NK-92 (cell line): ENCODE measurements around the gene SELENOO.
A peak's percentile ranks its signal among the peaks of the same experiment; 100 is the strongest.

ENCODE experiments used
- DNase-seq: peaks from one replicate; lab custom pipeline; 2025; ENCODE audit not compliant: unreplicated experiment; lab: John Stamatoyannopoulos, UW

SELENOO gene

GRCh38 chr22:50184004-50184901, 16.6 kb upstream of the SELENOO start:
- DNase-seq: no peak

GRCh38 chr22:50184902-50185374, 15.9 kb upstream of the SELENOO start:
- DNase-seq: no peak

GRCh38 chr22:50185375-50186087, 15.3 kb upstream of the SELENOO start, which contains the start of gene TRABD:
Gene TRABD, plus strand, starts transcription at chr22:50185913. Its CDS starts 7,148 bp downstream, at chr22:50193061.
- DNase-seq: no peak

- no peak for DNase-seq
Measured at GRCh38 chr22:50186181-50186714, 14.6 kb upstream of the SELENOO start.

GRCh38 chr22:50186761-50187523, 13.9 kb upstream of the SELENOO start:
- DNase-seq: no peak

- DNase-seq: no peak
Measured at GRCh38 chr22:50188356-50188755, 12.5 kb upstream of the SELENOO start.

GRCh38 chr22:50189184-50189848, 11.5 kb upstream of the SELENOO start:
- no peak for DNase-seq

GRCh38 chr22:50189849-50190181, 11.0 kb upstream of the SELENOO start:
- no peak for DNase-seq

GRCh38 chr22:50190182-50190940, 10.4 kb upstream of the SELENOO start:
- no peak for DNase-seq

GRCh38 chr22:50190941-50191741, 9.7 kb upstream of the SELENOO start:
- DNase-seq: peak; percentile 17

GRCh38 chr22:50192436-50193204, 8.2 kb upstream of the SELENOO start:
- DNase-seq: no peak

- DNase-seq: no peak
Measured at GRCh38 chr22:50193621-50194020, 7.2 kb upstream of the SELENOO start.

GRCh38 chr22:50194037-50194805, 6.6 kb upstream of the SELENOO start:
- DNase-seq: no peak

GRCh38 chr22:50196256-50196655, 4.6 kb upstream of the SELENOO start:
- no peak for DNase-seq

- no peak for DNase-seq
Measured at GRCh38 chr22:50197000-50197800, 3.6 kb upstream of the SELENOO start.

GRCh38 chr22:50197856-50198623, 2.8 kb upstream of the SELENOO start:
- no peak for DNase-seq
